SU-DHL-6 (cell line): Measurements from ENCODE around the gene NFIB.

ENCODE experiments used
- EZH2phosphoT487 ChIP-seq: fragments of 200-600 bp; sonication (generic), shearing (Covaris generic); conservative IDR thresholded peaks from 2 replicates; pipeline ENCODE4 v1.6.1; 2018; ENCODE audit warnings: mild to moderate bottlenecking, antibody characterized with exemption, low read length, moderate library complexity, mixed read lengths
- TF ChIP-seq, protein P1 (sequence below): fragments of 200-600 bp; sonication (generic); IDR thresholded peaks from one replicate; pipeline ENCODE4 v1.5.1; 2017; ENCODE audit warnings: antibody characterized with exemption, mild to moderate bottlenecking, low read length, moderate library complexity; ENCODE audit not compliant: insufficient read depth, poor library complexity, severe bottlenecking

DNA sequence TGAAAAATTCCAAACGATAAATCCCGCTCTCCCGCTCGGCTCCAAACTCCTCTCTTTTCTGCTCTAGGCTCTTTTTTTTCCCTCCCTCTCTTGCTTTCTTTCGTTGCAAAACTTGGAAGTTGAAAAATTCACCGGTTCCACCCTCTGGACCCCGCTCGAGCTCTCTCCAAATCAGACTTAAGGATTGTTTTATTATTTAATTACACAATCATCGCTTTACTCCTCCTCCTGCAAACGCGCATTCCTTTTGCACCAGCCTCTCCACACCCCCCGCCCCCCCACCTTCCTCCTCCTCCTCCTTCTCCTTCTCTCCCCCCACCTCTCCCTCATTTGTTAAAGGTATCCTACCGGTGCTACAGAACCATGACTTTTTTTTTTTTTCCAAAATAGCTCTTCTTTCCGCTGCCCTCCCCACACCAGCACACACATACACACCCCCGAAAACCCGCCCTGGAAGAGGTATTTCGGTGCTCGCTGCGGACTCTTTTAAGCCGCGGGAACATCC is 535 bp upstream of the NFIB start:
- TF ChIP-seq, protein P1, sequence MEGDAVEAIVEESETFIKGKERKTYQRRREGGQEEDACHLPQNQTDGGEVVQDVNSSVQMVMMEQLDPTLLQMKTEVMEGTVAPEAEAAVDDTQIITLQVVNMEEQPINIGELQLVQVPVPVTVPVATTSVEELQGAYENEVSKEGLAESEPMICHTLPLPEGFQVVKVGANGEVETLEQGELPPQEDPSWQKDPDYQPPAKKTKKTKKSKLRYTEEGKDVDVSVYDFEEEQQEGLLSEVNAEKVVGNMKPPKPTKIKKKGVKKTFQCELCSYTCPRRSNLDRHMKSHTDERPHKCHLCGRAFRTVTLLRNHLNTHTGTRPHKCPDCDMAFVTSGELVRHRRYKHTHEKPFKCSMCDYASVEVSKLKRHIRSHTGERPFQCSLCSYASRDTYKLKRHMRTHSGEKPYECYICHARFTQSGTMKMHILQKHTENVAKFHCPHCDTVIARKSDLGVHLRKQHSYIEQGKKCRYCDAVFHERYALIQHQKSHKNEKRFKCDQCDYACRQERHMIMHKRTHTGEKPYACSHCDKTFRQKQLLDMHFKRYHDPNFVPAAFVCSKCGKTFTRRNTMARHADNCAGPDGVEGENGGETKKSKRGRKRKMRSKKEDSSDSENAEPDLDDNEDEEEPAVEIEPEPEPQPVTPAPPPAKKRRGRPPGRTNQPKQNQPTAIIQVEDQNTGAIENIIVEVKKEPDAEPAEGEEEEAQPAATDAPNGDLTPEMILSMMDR: no peak
- no peak for TF ChIP-seq EZH2phosphoT487
